HG03378 (cell line): ENCODE data around the gene NFIX.

ENCODE experiments used
- ATAC-seq: cut with Tn5 transposase; IDR thresholded peaks from one replicate; pipeline ENCODE4 v1.9.1; 2021; ENCODE audit warnings: mild to moderate bottlenecking, moderate library complexity; ENCODE audit not compliant: unreplicated experiment

The NFIX gene

GRCh38 chr19:13006431-13007281, 11.4 kb downstream of the NFIX start:
- no peak for ATAC-seq

GRCh38 chr19:13007292-13008045, 12.2 kb downstream of the NFIX start:
- ATAC-seq, result no peak

DNA sequence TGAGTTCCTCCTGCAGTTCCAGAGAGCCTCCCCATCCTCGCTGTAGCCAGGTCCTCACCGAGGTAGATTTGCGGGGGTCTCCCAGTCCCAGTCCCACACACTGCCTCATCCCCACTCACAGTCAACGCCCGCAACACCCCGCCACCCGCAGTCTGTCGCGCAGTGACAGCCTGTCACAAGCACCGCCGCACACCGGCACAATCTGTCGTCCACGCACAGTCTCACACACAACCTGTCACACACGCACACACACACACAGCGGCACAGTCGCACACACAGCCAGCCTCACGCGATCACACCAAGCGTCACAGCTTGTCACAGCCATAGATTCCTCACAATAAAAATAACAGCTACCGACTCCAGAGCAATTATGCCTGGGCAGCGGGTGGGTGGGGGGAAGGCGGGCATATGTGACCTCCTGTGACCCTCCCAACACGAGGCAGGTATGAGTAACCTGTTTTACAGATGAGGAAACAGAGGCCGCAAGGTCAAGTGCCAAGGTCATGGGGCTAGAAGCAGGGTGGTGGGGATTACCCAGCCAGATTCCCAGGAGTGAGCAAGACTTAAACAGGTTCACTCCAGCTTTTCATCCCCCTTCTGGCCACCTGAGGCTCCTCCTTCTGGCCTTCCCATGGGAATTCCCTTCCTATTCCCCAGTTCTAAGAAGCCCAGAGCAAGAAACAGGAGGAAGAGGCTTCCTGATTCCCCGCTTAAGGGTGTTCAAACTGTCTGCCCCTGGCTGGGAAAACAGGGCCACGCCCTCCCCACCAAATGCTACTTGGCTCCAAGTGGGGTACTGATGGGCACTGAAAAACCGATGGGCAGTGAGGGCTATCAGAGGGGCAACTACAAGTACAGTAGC, 13.9 kb downstream of the NFIX start:
- ATAC-seq, result no peak

DNA sequence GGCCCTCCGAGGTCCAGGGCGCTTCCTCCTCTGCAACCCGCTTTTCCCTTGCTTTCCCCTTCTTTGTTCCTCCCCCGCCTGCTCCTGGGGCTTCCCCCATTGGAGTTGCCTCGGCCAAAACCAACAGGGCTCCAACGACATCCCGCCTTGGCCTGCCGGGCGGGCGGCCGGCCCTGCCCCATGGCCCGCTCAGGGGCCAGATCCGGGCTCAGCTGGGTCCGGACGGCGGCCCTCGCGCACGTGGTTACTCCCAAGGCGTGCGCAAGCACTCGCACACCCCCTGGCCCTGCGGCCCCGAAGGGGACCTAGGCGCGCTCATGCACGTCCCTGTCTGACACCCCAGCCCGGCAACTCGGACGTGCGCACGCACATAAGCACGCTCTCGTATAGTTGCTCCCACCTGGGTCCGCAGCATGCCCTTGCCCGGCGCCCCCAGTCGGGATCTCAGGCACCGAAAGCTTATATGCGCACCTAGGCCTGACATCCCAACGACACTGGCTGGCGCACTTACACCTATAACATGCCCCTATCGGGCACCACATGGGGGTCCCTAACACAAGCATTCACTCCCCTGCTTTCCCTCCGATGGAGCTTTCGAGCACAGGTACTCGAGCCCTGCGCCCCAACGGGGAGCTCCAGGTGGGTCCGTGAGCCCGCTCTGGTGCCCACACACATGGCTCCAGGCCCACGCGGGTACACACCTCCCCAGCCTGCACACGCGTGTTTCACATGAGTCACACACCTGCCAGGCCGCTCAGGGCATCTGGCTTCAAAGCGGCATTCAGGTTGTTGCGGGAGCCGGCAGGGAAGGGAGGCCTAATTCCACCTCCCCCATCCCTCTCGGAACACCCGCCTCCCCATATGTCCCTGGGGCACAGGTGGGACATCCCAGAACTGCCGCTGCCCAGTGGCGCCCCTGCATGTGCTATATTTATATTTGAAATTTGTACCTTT, 15.0 kb downstream of the NFIX start:
- ATAC-seq, result no peak

DNA sequence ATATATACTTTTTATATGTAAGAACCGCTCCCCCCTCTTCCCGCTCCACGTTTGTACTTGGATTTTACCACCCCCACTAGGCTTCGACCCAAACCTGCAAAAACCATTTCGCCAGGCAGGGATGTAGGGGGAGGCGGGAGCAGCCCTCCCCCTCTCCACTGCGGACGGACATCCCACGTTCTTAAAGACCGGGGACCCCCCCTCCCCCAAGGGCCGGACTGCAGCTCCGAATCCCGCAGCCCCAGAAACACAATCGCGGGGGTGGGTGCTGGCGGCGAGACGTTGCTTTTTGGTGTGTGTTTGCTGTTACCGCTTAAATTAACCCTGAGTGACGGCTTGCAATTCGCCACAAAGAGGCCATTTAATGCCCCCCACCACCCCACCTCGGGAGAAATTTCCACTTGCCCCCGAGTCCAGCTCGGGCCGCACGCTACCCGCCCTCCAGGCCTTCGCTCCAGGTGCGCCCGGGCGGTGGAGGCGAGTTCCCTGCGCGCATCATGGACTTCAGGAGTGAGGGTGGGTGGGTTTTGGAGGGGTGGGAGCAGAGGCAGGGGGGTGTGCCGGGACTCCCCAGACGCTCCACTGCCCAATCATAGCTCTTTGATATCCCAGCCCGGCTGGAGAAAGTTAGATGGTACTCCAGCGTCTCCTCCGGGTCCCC, 15.8 kb downstream of the NFIX start:
- ATAC-seq, result no peak

DNA sequence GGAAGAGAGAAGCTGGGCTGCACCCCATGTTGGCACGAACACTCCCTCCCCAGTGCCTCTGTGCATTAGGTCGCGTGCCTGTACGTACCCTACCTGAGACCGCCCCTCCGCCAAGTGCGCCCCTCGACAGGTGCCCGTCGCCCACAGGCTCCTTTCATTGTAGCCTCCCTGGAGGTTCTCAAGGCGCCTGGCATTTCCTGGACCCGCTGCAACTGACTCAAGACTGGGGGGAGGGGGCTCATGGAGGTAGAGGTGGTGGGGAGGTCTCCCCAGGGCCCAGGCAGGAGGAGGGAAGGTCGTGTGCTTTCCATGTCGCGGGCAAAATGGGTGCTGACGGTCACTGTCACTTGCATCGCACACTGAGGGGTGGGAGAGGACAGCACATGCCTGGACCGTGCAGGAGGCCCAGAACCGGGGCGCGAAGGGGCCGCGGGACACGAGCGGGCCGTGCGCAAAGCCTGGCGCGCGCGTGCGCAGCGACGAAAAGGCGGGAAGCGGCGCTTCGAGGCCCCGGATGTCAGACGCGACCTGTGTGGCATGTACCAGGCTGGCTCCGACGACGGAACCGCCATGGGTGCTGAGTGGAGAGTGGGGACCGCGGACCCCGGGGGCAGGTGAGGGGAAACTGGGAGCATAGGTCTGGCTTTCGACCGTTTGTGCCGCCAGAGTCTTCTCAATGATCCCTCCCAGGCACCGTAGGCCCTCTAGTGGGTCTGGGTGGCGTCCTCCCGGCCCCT, 16.5 kb downstream of the NFIX start:
- no peak for ATAC-seq

GRCh38 chr19:13012390-13012689, 17.1 kb downstream of the NFIX start:
- no peak for ATAC-seq

DNA sequence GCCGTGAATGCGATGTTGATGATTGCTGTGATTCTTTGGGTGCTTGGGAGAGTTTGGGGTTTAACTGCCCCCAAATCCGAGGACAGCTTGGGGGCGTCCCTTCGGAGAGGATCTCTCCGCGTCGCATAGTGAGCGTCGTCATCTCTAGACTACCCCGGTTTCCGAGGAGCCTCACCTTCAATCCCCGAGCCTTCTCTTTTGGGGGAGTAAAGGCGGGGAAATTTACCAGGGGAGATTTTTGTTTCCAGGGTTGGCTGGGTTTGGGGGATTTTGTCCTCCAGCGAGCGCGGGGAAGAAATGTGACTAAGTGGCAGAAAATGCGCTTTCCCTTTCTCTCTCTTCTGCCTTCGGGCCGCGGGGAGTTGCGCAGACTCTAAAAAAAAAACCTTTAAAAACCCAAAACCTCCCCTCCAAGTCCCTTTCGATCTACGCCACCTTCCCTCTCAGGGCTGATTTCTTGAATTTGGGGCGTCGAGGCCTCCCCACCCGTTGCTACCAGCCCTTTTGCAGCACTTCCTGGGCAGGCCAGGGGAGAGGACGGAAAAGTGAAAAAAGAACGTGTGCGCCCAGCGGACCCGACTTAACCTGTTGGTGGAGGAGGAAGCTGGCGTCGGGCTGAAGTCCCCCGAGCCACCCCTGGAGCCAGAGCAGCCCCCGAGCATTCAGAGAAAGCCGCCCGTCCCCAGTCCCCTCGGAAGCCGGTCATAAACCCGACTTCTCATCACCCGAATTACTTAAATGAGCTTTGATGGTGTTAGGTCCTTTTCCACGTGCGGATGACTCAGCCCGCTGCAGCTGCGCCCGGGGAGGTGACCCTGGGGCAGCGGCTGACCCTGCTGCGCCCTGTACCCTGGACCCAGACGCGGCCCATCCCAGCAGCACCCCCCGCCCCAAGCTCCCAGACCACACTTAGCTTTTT, 17.7 kb downstream of the NFIX start:
- no peak for ATAC-seq

- no peak for ATAC-seq
Measured at GRCh38 chr19:13013649-13014048, 18.4 kb downstream of the NFIX start.

DNA sequence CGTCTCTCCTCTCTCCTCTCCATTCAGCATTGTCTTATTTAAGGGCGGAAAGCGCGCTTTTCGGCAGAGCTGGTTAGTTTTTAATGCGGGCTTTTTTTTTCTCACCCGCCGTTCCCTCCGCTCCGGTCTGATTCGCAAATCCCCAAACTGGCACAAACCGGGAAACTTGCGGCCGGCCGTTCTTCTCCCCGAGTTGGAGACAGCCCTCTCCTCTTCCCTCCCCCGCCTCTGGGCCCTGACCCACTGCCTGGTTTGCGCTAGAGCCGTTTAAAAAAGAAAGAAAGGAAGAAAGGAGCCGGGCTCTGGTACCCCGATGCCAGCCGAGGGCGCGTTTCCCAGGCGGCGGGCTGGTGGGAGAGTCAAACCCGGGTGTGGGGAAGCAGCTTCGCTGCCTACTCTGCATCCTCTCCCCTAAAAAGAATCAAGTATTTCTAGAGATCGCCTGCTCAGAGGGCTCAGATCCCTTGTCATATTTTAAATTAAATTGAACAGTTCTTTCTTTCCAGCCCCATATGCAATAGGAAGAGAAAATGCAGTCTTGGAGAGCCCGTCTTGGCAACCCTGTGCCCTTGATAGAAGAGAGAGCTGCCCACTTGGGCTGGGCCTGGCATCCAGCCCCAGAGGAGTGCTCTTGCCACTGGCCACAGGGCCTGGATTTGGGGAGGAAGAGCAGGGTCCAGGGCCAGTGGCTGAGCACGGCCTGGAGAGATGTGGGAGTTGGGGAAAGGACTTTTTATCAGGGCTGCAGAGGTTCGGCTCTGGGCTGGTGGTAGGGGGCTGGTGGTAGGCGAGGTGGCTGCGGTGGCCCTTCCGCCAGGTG, 19.0 kb downstream of the NFIX start:
- no peak for ATAC-seq

GRCh38 chr19:13014921-13015280, 19.6 kb downstream of the NFIX start:
- no peak for ATAC-seq

- no peak for ATAC-seq
Measured at GRCh38 chr19:13015361-13016223, 20.3 kb downstream of the NFIX start.

DNA sequence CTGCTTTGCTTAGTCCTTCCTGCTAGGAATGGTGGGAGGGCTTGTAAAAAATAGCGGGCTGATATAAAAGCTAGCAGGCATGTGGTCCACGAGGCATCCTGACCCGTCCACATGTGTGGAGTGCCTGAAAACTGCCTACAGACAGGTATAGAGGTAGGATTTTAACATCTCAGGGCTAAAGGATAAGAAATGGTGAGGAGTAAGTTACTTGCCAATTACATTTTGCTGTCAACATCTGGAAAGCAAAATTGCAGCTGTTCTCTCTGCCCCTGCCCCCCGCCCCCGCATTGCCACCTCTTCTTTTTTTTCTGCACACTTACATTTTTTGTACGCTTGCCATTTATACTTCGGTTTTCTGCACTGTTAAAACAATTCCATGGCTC, 21.0 kb downstream of the NFIX start:
- no peak for ATAC-seq

DNA sequence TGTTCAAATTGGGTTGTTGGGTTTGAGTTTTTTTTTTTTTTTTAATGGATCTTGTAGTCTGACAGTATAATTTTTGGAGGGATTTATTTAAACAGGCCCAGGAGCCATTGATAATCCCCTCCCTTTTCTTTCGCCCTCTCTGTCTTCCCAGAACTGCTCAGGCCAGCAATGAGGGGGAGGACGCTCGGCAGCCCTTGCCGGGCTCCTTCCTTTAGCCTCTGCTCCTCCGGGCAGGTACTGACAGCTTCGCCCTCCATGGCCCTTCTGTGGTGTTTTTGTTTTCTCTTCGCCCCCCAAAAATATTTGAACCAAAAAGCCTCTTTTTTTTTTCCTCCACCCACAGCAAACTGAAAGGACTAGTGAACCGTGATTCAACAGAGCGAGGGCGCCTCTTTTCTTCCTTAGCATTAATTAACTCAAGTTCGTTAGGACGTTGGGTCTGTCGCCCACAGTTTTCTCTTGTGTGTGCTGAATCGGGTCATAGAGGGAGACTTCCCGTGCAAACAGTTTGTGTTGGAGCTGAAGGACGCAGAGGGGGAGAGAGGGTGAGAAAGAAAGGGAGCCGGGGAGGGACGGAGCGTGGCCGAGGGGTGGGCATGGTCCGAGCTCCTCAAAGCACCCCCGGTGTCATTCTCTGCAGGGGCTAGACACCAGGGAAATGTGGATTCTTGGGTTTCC, 21.5 kb downstream of the NFIX start:
- ATAC-seq, result no peak

GRCh38 chr19:13017306-13018034, 22.2 kb downstream of the NFIX start:
- ATAC-seq, result no peak
